Panc1 (cell line): ENCODE data around the gene OR12D3. TPM values are rescaled to one million over a fixed set of nuclear protein-coding genes. Genes with fewer than 3 reads are reported as not detected.

ENCODE experiments used
- ATAC-seq: fragments of 200-7000 bp; cut with Tn5 transposase; 2 replicates; pipeline ENCODE4 v1.9.1; 2020; ENCODE audit warnings: mild to moderate bottlenecking, moderate library complexity
- BruUV-seq: library from RNA; stranded (reverse); fragments of 400-500 nt; replicated peaks from 2 replicates; lab custom pipeline; 2021; lab: Mats Ljungman, UMichigan
- CTCF ChIA-PET: fragments of 300-600 bp; sonication (Branson Sonifier 250); formaldehyde crosslinking; loops from one replicate; lab custom pipeline; 2022; ENCODE audit warnings: antibody characterized with exemption; lab: Charles Lee
- POLR2A ChIA-PET: fragments of 300-600 bp; sonication (Branson Sonifier 250); formaldehyde crosslinking; loops from one replicate; lab custom pipeline; 2022; ENCODE audit warnings: antibody characterized with exemption; lab: Charles Lee
- DNase-seq: peaks from one replicate; pipeline ENCODE4 v3.0.0-alpha.2; 2010; ENCODE audit warnings: low read depth, low spot score
- H3K27ac ChIP-seq: 2 replicates; pipeline ENCODE4 v1.5.1; 2011; ENCODE audit warnings: mild to moderate bottlenecking, low read length, inconsistent platforms
- H3K27me3 ChIP-seq: fragments of 200-500 bp; sonication (Bioruptor generic); 2 replicates; pipeline ENCODE4 v1.6.0; 2014; ENCODE audit warnings: low read length, inconsistent platforms; ENCODE audit not compliant: control insufficient read depth, insufficient read depth
- H3K36me3 ChIP-seq: fragments of 200-500 bp; sonication (Bioruptor generic); 2 replicates; pipeline ENCODE4 v1.5.1; 2014; ENCODE audit warnings: inconsistent platforms, mild to moderate bottlenecking, low read length, moderate library complexity; ENCODE audit not compliant: control insufficient read depth, insufficient read depth
- H3K4me1 ChIP-seq: 2 replicates; pipeline ENCODE4 v1.5.1; 2011; ENCODE audit warnings: inconsistent platforms, mild to moderate bottlenecking, low read length, moderate library complexity; ENCODE audit not compliant: control insufficient read depth, insufficient read depth
- H3K4me3 ChIP-seq, 2 experiments: 2 replicates each; pipeline ENCODE4 v1.5.1; 2011 to 2012; ENCODE audit warnings: low read depth in 2 of 2, low read length in 2 of 2, mild to moderate bottlenecking in 2 of 2, inconsistent platforms in 1 of 2, moderate library complexity in 1 of 2
- H3K9me3 ChIP-seq: fragments of 200-500 bp; sonication (Bioruptor generic); 2 replicates; pipeline ENCODE4 v1.5.1; 2014; ENCODE audit warnings: low read depth, mild to moderate bottlenecking, inconsistent platforms, low read length, moderate library complexity; ENCODE audit not compliant: control insufficient read depth, insufficient read depth
- CTCF ChIP-seq: fragments of 450-650 bp; IDR thresholded peaks from 2 replicates; pipeline ENCODE4 v1.5.1; 2017; ENCODE audit warnings: mild to moderate bottlenecking
- POLR2AphosphoS5 ChIP-seq: IDR thresholded peaks from 2 replicates; pipeline ENCODE4 v1.6.1; 2012; ENCODE audit warnings: mild to moderate bottlenecking, low read depth, low read length, moderate library complexity
- REST ChIP-seq, 2 experiments: IDR thresholded peaks; 2 replicates each; pipeline ENCODE4 v1.6.1; 2011 to 2012; ENCODE audit warnings: low read depth in 2 of 2, control low read depth in 1 of 2, low read length in 1 of 2, mild to moderate bottlenecking in 1 of 2, moderate library complexity in 1 of 2; ENCODE audit not compliant: insufficient read depth in 1 of 2
- SIN3A ChIP-seq: IDR thresholded peaks from 2 replicates; pipeline ENCODE4 v1.6.1; 2012; ENCODE audit warnings: low read depth, mild to moderate bottlenecking, low read length, moderate library complexity, borderline replicate concordance; ENCODE audit not compliant: insufficient read depth
- TCF7L2 ChIP-seq: IDR thresholded peaks from 2 replicates; pipeline ENCODE4 v1.6.1; 2011; ENCODE audit warnings: mild to moderate bottlenecking, low read depth, low read length, inconsistent platforms
- in situ Hi-C: cut with HindIII; loops from 2 replicates; pipeline ENCODE4 v1.10.0; 2016; ENCODE audit warnings: low sequenced_read_pairs, low pct_unique_long_range_greater_than_20kb
- intact Hi-C: fragments of 100-400 bp; cut with micrococcal nuclease; formaldehyde crosslinking; loops from one replicate; pipeline ENCODE4 v1.10.0; 2022; ENCODE audit not compliant: unreplicated experiment
- total RNA-seq: library from RNA; stranded (reverse); gene quantifications from one replicate; pipeline ENCODE4 v1.2.1, GENCODE V29; 2021; ENCODE audit not compliant: unreplicated experiment

Gene OR12D3
- total RNA-seq, 1 experiment from 2014 or later, result not detected

- Histone ChIP-seq H3K27me3 (no peaks in the 10 kb centered on the region), H3K4me1 (no peaks in the 10 kb centered on the region), H3K27ac (no peak within 1 kb of the TSS), H3K4me3 (no peak within 1 kb of the TSS), H3K36me3 (no peaks in the 10 kb centered on the region), H3K9me3 (no peaks in the 10 kb centered on the region)
- no TSS peak for BruUV-seq
- ChIA-PET POLR2A (no interaction called here), CTCF (no interaction called here)
- TF ChIP-seq POLR2AphosphoS5, result no peak
- TF ChIP-seq CTCF, result no peak
- TF ChIP-seq TCF7L2, result no peak
- TF ChIP-seq REST (IDR thresholded peaks at IDR 0.05; ENCODE audit: insufficient read depth in 1 of 2, low read depth in 2 of 2, low read length in 1 of 2), result no peak
- TF ChIP-seq SIN3A, result no peak
- in situ Hi-C loops (no loop called here), intact Hi-C loops (no loop called here)
- ATAC-seq (no peak), DNase-seq (no peak)
Measured at GRCh38 chr6:29368765-29369164, 6.3 kb downstream of the OR12D3 start, which contains the start of gene OR5V1. OR5V1 (minus strand) TSS chr6:29368865; CDS start chr6:29356195, 12,670 bp downstream.

GRCh38 chr6:29355603-29356002, 19.5 kb downstream of the OR12D3 start:
- H3K4me1 ChIP-seq, result no peaks in the 10 kb centered on the region
- TF ChIP-seq CTCF (peak; percentile 27; the same call in 1 of the 2 replicates), REST (IDR thresholded peaks at IDR 0.05; ENCODE audit: insufficient read depth in 1 of 2, low read depth in 2 of 2, low read length in 1 of 2) (no peak)

More at GRCh38 chr6:29355603-29356002, 19.5 kb downstream of the OR12D3 start:
- Histone ChIP-seq H3K27me3 (peaks cover 5% of the 10 kb centered on the region), H3K36me3 (no peaks in the 10 kb centered on the region), H3K4me3 (no peak overlapping the region), H3K9me3 (no peaks in the 10 kb centered on the region), H3K27ac (no peak overlapping the region)
- CTCF ChIA-PET, result no interaction called here
- POLR2A ChIA-PET, result no interaction called here
- DNase-seq (no peak), ATAC-seq (no peak)
- no TSS peak for BruUV-seq
- intact Hi-C loops, result no loop called here
- in situ Hi-C loops, result no loop called here
